ENCODE measurements around the gene ACTA1. TPM values are rescaled to one million over a fixed set of nuclear protein-coding genes. Genes with fewer than 3 reads are reported as not detected.
A peak's percentile ranks its signal among the peaks of the same experiment; 100 is the strongest.

Gene ACTA1
- total and polyA plus RNA-seq, 9 of the 15 experiments (the other 6 are each of a cell fraction or from before 2014, with no cell fraction given): 0.07 to 0.36 TPM; not detected in 7

DNA sequence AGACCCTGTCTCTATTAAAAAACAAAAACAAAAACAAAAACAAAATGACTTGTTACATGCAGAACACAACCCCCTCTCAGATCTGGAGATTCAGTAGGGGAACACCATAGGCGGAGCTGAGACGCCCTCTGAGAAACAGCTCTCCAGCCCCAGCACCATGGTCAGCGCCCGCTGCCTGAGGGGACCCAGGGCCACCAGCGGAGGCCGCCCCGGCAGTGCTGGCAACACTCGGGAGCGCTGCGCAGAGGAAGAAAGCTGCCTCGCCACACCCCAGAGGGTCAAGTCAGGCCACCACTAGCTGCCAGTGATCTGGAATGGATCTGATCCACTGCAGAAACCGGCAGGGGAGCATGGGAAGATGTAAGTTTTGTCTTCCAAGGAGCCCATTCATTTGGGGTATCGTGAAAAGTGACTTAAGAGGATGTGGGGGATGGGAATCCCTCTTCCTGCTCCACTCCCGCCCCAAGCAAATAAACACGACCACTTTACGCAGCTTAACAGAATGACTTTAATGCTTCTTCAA, 3.1 kb downstream of the ACTA1 start:
- no TSS peak for BruUV-seq (replicated peaks)
- Histone ChIP-seq H2AFZ (ENCODE audit: low read depth, low read length) (no peak overlapping the region), H3K9me3 (replicated peaks; ENCODE audit: control insufficient read depth, insufficient read depth, low read depth, low read length) (no peaks in the 10 kb centered on the region), H3K79me2 (ENCODE audit: control insufficient read depth, insufficient read depth, low read length) (no peaks in the 10 kb centered on the region), H3K4me2 (ENCODE audit: insufficient read depth, low read length) (no peak overlapping the region), H3K4me1 (replicated peaks in 1 of 2; ENCODE audit: control insufficient read depth in 2 of 2, insufficient read depth in 2 of 2, low read length in 2 of 2) (peaks cover 0 to 24% of the 10 kb centered on the region in 2 experiments; a peak in 2 of 5 replicates), H3K9ac (ENCODE audit: insufficient read depth in 1 of 2, low read depth in 2 of 2, low read length in 2 of 2) (no peak overlapping the region), H3K27ac (ENCODE audit: extremely low read depth, low read depth, low read length) (no peak overlapping the region), H4K20me1 (replicated peaks; ENCODE audit: control insufficient read depth, insufficient read depth, low read length) (0 out of 2 replicates have a peak, but pooled peaks cover 2% of the 10 kb centered on the region), H3K4me3 (no peak overlapping the region), H3K27me3 (ENCODE audit: control insufficient read depth in 2 of 2, insufficient read depth in 2 of 2, low read length in 2 of 2) (peaks cover 13 to 49% of the 10 kb centered on the region in 2 experiments; a peak in 4 of 5 replicates), H3K9me1 (ENCODE audit: control insufficient read depth, insufficient read depth, low read length) (no peaks in the 10 kb centered on the region), H3K36me3 (ENCODE audit: control insufficient read depth, insufficient read depth, low read length) (no peaks in the 10 kb centered on the region)
- intact Hi-C loops (cut with micrococcal nuclease): no loop called here
- peak; percentile 83 for FAIRE-seq
- DNase-seq (ENCODE audit: extremely low read depth in 1 of 4, low spot score in 3 of 4): peak; percentile 72 to 78 (median 76)
- in situ Hi-C loops (cut with MboI): no loop called here
- ChIA-PET CTCF (ENCODE audit: low intra/inter-chr PET ratio) (no interaction called here), POLR2A (interaction anchor here (0.6 to 1.8 kb wide), 8 partner anchors 8 to 193 kb away, joined by 3 to 4 read pairs (median 3); no protein-coding TSS in a partner anchor)
- WGBS (ENCODE audit: insufficient coverage, low coverage, missing lambda C conversion rate): 6% methylated on average over 16 of the region's 16 CpGs
- ATAC-seq: peak; percentile 94
- TF ChIP-seq FOXP4 (CRISPR knock-in tag; IDR thresholded peaks at IDR 0.05; ENCODE audit: borderline replicate concordance) (0 out of 2 replicates have a peak, but pooled peaks have one; percentile 39), POU5F1 (IDR thresholded peaks at IDR 0.05; ENCODE audit: borderline replicate concordance, low read depth, low read length, partially characterized antibody) (no peak), ZNF23 (CRISPR knock-in tag; IDR thresholded peaks at IDR 0.05) (no peak), MTA2 (IDR thresholded peaks at IDR 0.05; ENCODE audit: low read depth) (no peak), ZNF311 (CRISPR knock-in tag; IDR thresholded peaks at IDR 0.05) (no peak), ZNF551 (CRISPR knock-in tag; IDR thresholded peaks at IDR 0.05) (no peak), ELK3 (CRISPR knock-in tag; IDR thresholded peaks at IDR 0.05) (no peak), ZNF277 (CRISPR knock-in tag; IDR thresholded peaks at IDR 0.05; ENCODE audit: borderline replicate concordance) (no peak), YBX1 (IDR thresholded peaks at IDR 0.05) (no peak), TAF9B (IDR thresholded peaks at IDR 0.05; ENCODE audit: partially characterized antibody) (no peak), MBD1 (CRISPR knock-in tag; IDR thresholded peaks at IDR 0.05) (no peak), ZNF644 (tag; IDR thresholded peaks at IDR 0.05; ENCODE audit: low read depth) (no peak), HNRNPLL (IDR thresholded peaks at IDR 0.05; ENCODE audit: low read depth, low read length, poor library complexity, severe bottlenecking) (no peak), ETV5 (CRISPR knock-in tag; IDR thresholded peaks at IDR 0.05; ENCODE audit: low read depth) (peak; percentile 35; the same call in 1 of the 2 replicates)
- TF ChIP-seq, protein P1, sequence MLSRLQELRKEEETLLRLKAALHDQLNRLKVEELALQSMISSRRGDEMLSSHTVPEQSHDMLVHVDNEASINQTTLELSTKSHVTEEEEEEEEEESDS (CRISPR knock-in tag; IDR thresholded peaks at IDR 0.05): no peak

Measured in K562 (cell line).